GM12801 (cell line): ENCODE data around the gene CST4.
"Not testable (repeated sequence)": the region's sequence is repeated elsewhere in the genome, so short reads cannot be mapped to it uniquely, and the experiment has no call there.

Experiments used
- CTCF ChIP-seq: IDR thresholded peaks from one replicate; pipeline ENCODE4 v1.5.1; 2011; ENCODE audit warnings: control low read depth; ENCODE audit not compliant: insufficient read length; ENCODE audit errors: extremely low read depth

CST4 gene

GRCh38 chr20:23688684-23689398 lies at the start of gene CST4:
Gene CST4 (minus strand): TSS chr20:23689038. CDS start chr20:23688969, 69 bp downstream.
- TF ChIP-seq CTCF: not testable (repeated sequence)

GRCh38 chr20:23727016-23727415 lies 38.2 kb upstream of the CST4 start:
- no peak for TF ChIP-seq CTCF

GRCh38 chr20:23725102-23725501 lies 36.3 kb upstream of the CST4 start:
- no peak for TF ChIP-seq CTCF

- no peak for TF ChIP-seq CTCF
Measured at GRCh38 chr20:23721962-23722361, 33.1 kb upstream of the CST4 start.

GRCh38 chr20:23710771-23711170 lies 21.9 kb upstream of the CST4 start:
- no peak for TF ChIP-seq CTCF

- TF ChIP-seq CTCF: no peak
Measured at GRCh38 chr20:23705895-23706294, 17.1 kb upstream of the CST4 start.

- no peak for TF ChIP-seq CTCF
Measured at GRCh38 chr20:23702021-23702420, 13.2 kb upstream of the CST4 start.
